Activated T-cell treated with anti-CD3 and anti-CD28 coated beads, Interleukin-2, amount 50 U/mL, for 4 hours (primary cell): ENCODE measurements around the gene HOXA3. TPM values are rescaled to one million over a fixed set of nuclear protein-coding genes. Genes with fewer than 3 reads are reported as not detected.

Source experiments
- ATAC-seq, 2 donors: fragments of 200-7000 bp; cut with Tn5 transposase; one replicate each; pipeline ENCODE4 v1.10.0; 2021
- DNase-seq: peaks from one replicate; pipeline ENCODE4 v3.0.0-alpha.2; 2020
- H3K27me3 Mint-ChIP-seq: one replicate; pipeline ENCODE4 v1.8.0; 2021; ENCODE audit warnings: low read depth, mixed read lengths
- H3K36me3 Mint-ChIP-seq: one replicate; pipeline ENCODE4 v1.8.0; 2022; ENCODE audit warnings: mixed read lengths; ENCODE audit not compliant: insufficient read depth
- H3K4me1 Mint-ChIP-seq: one replicate; pipeline ENCODE4 v1.8.0; 2021; ENCODE audit warnings: low read depth, mixed read lengths
- H3K4me3 Mint-ChIP-seq: one replicate; pipeline ENCODE4 v1.8.0; 2021; ENCODE audit warnings: mild to moderate bottlenecking, moderate library complexity, mixed read lengths
- H3K9me3 Mint-ChIP-seq: one replicate; pipeline ENCODE4 v1.8.0; 2021; ENCODE audit warnings: mixed read lengths
- total RNA-seq, 3 donors: library from RNA; stranded (reverse); gene quantifications; one replicate each; pipeline ENCODE4 v1.2.1, GENCODE V29; 2021

HOXA3 gene
- total RNA-seq, 3 donors from 2014 or later = not detected

DNA sequence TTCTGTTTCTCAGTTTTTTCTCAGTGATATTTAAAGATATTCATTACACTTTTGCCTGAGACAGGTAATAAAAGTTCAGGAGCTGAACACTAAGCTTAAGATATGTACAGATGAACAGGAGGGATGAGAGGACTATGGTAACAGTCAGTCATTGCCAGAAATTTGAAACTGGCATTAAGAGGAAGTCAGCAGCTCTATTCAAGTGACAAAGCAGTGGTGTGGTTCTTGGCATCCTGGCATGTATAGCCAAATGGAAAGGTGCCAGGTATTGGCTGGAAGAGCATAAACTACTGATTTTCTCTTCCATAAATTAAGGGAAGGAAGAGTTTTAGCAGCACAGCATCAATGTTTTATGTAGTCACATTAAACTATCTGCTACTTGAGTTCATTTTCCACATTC is 79.3 kb downstream of the HOXA3 start:
- Mint-ChIP-seq H3K4me3 (no peak overlapping the region), H3K36me3 (no peaks in the 10 kb centered on the region), H3K4me1 (no peaks in the 10 kb centered on the region), H3K27me3 (peaks cover 15% of the 10 kb centered on the region), H3K9me3 (no peaks in the 10 kb centered on the region)
- DNase-seq (no peak), ATAC-seq (no peak)

DNA sequence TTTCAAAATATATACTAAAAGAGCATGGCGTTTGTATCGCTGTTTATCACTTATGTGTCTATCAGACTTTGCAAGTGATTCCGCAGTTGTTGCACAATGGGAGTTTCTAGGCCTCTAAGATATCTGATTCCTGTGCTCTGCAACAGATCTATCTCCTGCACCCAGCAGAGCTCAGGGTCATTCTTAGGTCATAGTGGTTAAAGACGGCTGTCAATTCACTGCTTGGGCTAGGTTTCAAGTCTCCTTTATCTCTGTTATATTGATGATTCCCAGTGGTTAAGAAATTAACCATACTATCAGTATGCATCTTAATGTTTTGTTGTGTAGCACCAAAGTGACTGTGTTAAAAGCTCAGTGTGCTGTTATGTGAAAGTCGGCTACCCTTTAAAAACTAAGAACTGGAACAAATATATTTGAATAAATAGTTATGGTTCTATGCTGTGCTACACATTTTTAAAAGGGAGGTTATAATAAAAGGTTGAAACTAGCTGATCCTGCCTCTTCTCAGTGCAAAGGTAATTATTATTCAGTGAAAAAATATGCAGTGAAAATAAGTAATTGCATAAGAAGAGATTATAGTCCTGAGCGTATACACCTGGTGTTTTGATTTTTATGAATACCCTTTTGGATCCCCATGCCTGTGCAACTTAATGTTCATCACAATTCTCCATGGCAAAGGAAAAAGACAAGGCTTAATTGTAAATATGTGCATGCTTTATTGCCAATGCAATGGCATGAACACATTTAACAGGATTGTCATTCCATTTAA is 80.6 kb downstream of the HOXA3 start:
- DNase-seq (no peak), ATAC-seq (no peak)
- Mint-ChIP-seq H3K27me3 (peaks cover 21% of the 10 kb centered on the region), H3K36me3 (no peaks in the 10 kb centered on the region), H3K4me1 (no peaks in the 10 kb centered on the region), H3K4me3 (no peak overlapping the region), H3K9me3 (no peaks in the 10 kb centered on the region)

DNA sequence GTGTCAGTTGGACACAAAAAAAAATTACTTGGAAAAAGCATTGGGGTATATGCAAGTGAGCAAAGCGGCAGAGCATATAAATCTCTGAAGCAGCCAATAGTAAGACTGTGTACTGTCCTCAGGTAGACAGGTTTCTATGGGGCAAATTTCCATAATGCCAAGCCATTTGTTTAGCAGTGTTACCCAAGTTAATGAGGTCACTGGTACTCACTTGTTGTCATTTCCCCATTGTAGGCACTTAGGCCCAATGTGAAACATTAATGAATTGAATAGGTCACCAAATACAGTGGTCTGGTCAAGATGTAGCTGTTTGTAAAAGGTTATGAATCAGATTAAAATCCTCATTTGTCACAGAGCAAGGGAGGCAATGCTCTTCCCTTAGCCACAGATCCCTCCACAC is 84.1 kb downstream of the HOXA3 start:
- no peaks in the 10 kb centered on the region for H3K9me3 Mint-ChIP-seq
- H3K36me3 Mint-ChIP-seq = no peaks in the 10 kb centered on the region

DNA sequence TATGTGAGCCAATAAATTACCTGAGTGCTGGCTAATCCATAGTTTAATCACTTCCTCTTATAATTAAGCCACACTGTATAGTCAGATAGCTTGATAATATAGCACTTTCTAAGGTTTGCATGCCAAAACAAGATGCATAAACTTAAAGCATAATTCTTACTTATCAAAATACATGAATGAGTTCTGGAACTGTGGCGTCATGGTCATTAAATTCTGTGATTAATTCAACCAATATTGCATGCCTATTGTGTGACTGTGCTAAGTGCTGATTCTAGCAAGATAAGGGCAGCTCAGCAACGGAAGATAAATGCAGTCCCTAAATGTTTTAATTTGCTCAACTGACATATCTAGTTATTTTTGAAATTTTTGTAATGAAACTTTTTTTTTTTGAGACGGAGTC is 86.2 kb downstream of the HOXA3 start:
- H3K36me3 Mint-ChIP-seq = no peaks in the 10 kb centered on the region
- no peak overlapping the region for H3K4me3 Mint-ChIP-seq
- ATAC-seq (no peak), DNase-seq (no peak)
- peaks cover 14% of the 10 kb centered on the region for H3K27me3 Mint-ChIP-seq
- no peaks in the 10 kb centered on the region for H3K9me3 Mint-ChIP-seq
- H3K4me1 Mint-ChIP-seq = no peaks in the 10 kb centered on the region

More for the DNA sequence above, 84.1 kb downstream of the HOXA3 start:
- ATAC-seq (no peak), DNase-seq (no peak)
- Mint-ChIP-seq H3K4me3 (no peak overlapping the region), H3K27me3 (peaks cover 17% of the 10 kb centered on the region), H3K4me1 (no peaks in the 10 kb centered on the region)

DNA sequence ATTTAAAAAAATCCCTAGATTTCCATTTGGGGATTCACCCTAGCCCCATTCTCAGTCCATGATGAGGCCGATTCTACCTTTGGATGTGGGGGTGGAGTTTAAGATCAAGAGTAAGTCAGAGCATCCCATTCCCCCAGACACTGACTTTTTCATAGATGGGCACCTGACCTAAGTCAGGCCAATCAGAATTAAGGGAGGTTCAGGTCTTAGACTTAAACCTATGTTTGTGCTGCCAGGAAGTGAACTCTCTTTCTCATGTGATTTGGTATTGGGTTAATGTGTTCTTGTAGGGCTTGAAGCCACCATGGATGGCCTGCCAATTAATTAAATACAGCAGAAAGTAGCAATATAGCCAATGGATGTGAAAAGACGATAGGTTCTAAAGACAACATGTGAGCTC is 86.7 kb downstream of the HOXA3 start:
- Mint-ChIP-seq H3K4me1 (no peaks in the 10 kb centered on the region), H3K4me3 (no peak overlapping the region), H3K27me3 (peaks cover 16% of the 10 kb centered on the region), H3K9me3 (no peaks in the 10 kb centered on the region), H3K36me3 (no peaks in the 10 kb centered on the region)
- ATAC-seq (no peak), DNase-seq (no peak)

DNA sequence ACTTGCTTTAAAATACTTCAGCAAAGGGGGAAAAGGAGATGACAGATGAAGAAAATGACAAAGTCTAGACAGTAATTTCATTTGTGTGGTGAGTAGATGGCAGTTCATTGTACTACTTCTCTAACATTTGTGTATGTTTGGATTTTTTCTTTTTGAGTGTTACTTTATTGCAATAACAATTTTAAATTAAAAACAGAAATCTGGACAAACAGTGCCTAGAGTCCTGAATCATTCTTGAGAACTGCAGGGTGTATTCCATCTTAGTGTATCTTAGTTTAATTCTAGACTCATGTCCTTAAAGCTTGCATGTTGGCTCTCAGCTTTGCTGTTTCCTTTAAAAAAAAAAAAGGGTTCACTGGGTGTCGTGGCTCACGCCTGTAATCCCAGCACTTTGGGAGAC is 87.7 kb downstream of the HOXA3 start:
- Mint-ChIP-seq H3K9me3 (no peaks in the 10 kb centered on the region), H3K4me3 (no peak overlapping the region), H3K4me1 (no peaks in the 10 kb centered on the region), H3K36me3 (no peaks in the 10 kb centered on the region), H3K27me3 (peaks cover 21% of the 10 kb centered on the region)
- ATAC-seq (no peak), DNase-seq (no peak)

DNA sequence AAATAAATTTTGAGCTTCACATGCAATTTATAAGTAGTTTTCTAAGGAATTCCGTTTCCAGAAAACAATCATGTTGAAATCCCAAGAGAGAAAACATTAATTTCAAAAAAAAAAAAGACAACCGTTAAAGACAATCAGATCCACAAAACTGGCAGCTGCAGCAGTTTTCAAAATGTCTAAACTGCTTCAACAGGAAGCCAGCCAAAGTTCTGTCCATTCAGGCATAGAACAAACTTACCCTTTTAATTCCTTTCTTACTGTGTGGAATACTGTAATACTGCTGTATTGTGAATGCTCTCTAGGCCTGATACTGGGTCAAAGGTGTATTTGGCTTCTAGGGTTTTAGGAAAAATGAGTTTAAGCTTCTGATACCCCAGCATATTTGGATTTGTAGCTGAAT is 88.2 kb downstream of the HOXA3 start:
- ATAC-seq = no peak
- no peak overlapping the region for H3K4me3 Mint-ChIP-seq
- H3K9me3 Mint-ChIP-seq = no peaks in the 10 kb centered on the region
- no peaks in the 10 kb centered on the region for H3K4me1 Mint-ChIP-seq
- H3K27me3 Mint-ChIP-seq = peaks cover 21% of the 10 kb centered on the region
- no peak for DNase-seq
- no peaks in the 10 kb centered on the region for H3K36me3 Mint-ChIP-seq

DNA sequence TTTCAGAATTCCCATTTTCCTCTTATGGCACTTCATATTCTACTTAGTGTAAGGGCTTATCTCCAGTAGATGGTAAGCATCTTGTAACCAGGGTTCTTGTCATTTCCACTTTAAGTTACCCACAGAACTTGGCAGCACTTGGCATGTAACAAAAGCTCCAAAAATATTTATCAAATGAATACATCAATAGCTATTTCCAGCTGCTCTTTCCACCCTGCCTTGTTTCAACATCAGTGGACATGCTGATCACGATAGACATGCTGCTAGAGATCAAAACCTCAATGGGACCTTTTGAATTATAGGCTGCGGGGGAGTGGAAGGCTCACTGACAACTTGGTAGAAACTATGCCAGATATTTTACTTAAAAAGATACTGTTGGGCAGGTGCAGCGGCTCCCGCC is 89.4 kb downstream of the HOXA3 start:
- Mint-ChIP-seq H3K4me1 (no peaks in the 10 kb centered on the region), H3K36me3 (no peaks in the 10 kb centered on the region), H3K4me3 (no peak overlapping the region), H3K27me3 (peaks cover 25% of the 10 kb centered on the region), H3K9me3 (no peaks in the 10 kb centered on the region)
- DNase-seq (no peak), ATAC-seq (no peak)

Other genes starting within 250 kb of the HOXA3 start
- under 1 TPM; 0.11 to 0.33 (median 0.28) TPM for gene HOXA1, start 56.6 kb downstream of the HOXA3 start, total RNA-seq
- gene HOXA2, start 49.9 kb downstream of the HOXA3 start, total RNA-seq = not detected
- under 1 TPM in 1 of 3 donors, not detected in 2; 0.14 TPM for gene HOXA4, start 21.8 kb downstream of the HOXA3 start, total RNA-seq
- gene HOXA5, start 8.9 kb downstream of the HOXA3 start, total RNA-seq = not detected
- not detected for gene HOXA6, start 4.8 kb downstream of the HOXA3 start, total RNA-seq
- gene HOXA7, start 4.1 kb upstream of the HOXA3 start, total RNA-seq = not detected
- under 1 TPM in 2 of 3 donors, not detected in 1; 0.28 to 0.76 TPM for gene HOXA9, start 13.0 kb upstream of the HOXA3 start, total RNA-seq
- under 1 TPM; 0.08 to 0.14 (median 0.10) TPM for gene HOXA10, start 21.7 kb upstream of the HOXA3 start, total RNA-seq
- gene HOXA11, start 32.6 kb upstream of the HOXA3 start, total RNA-seq = not detected
- not detected for gene HOXA13, start 47.5 kb upstream of the HOXA3 start, total RNA-seq
- not detected for gene EVX1, start 90.2 kb upstream of the HOXA3 start, total RNA-seq